Islet precursor cell (in vitro differentiated cells): ENCODE data around the gene MSANTD2.

ENCODE experiments used
- DNase-seq: peaks from one replicate; pipeline ENCODE4 v3.0.0-alpha.2; 2018

Gene MSANTD2

DNA sequence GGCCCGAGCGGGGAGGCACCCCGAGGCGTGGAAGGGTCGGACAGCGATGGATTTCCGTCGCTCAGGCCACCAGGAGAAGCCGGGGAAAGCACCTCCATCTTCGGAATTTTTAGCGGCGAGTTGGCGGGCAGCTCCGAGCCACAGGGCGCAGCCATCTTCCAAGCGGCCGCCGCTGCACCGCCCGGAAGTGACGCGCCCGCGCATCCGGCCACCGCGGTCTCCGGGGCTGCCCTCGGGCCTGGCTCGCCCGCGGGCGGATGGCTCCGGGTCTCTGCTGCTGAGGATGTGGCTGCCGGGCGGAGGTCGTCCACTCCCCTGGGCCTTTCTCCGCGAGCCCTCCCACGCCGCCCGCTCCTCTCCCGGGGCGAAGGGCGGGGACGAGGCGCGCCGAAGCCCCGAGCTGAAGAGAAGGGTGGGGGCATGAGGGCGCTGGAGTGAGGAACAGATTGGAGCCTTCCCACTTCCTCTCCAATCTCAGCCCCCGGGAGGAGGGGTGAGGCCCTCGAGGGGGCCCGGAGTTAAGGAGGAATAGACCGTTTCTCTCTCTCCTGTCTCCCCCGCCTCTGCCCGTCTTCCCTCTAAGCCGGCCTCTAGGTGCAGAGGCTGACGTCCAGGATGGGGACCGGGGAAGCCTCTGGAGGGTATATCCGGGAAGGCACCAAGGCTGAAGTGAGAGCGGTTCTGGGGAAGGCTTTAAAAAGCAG lies at the start of gene MSANTD2:
Gene MSANTD2, minus strand, starts transcription at position 181 of the 704 bp plus-strand sequence. Its CDS starts 26 bp downstream, at position 155.
- DNase-seq = peak; percentile 91

DNA sequence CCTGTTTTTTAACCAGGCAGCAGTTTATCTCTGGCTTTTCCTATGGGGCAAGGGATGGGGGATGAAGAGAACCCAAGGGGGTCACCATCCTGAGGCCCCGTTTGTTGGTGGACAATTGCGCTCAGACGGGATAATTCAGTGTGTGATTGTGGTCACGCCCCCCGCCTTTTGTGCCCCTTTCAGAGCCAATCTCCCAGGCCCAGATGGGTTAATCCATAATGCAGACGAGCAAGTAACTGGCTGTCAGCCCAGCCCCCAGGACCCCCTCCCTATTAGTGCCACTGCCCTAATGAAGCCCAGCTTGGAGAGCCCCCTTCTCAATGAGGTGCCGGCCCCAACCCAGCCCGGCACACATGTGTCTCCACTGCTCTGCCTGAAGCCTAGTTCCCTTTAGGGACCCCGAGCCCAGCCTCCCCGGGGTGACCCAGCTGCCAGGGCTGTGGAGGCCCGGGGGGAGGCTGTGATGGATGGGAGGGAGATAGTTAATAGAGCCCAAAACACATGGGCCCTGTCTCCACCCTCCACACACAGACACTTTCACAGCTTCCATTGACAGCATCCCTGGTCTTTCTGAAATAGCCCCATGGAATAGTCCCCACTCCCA lies 46.0 kb upstream of the MSANTD2 start:
- DNase-seq = no peak

DNA sequence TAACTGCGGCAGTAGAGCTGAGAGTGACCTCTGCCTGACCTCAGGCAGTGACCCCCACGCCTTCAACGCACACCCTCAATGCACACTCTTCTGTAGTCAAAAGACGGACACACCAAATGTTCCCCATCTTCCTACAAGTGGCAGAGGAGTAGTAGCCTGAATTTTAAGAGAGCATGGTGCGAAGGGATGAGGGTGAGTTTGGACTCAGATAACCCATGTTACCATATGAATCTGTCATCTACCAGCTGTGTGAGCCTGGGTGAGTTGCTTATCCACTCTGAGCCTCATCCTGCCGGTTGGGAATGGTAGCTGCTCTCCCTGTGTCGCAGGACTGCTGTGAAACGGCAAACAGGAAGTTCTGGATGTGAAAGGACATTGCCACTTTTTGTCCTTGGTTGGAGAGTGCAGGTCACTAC lies 44.5 kb upstream of the MSANTD2 start:
- no peak for DNase-seq

DNA sequence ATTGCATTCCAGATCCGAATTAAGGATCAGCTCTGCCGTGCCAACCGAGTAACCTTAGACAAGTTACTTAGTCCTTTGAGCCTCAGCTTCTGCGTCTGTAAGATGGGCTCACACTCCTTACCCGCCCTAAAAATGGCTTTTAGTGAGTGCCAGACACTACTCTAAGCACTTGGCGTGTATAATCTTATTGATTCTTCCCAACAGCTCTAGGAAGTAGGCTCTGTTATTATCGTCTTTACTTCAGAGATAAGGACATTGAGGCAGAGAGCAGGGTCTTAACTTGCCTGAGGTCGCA lies 43.4 kb upstream of the MSANTD2 start:
- no peak for DNase-seq

DNA sequence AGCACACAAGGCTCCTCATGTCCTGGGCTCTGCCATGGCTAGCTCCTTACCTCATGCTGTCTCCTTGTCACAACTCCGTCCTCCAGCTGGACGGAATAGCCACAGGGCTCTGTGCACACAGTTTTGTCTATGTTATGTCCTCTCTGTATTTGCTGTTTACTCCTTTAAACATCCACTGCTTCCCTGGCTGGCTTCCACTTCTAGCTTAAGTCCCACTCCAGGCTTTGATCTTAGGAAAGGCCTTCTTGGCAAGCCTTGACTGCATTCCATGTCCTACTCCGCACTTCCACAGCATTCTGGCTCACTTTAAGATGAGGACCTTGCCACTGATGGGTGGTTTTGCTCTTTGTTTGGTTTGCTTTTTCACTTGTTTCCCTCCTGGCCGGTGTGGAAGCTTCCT lies 42.1 kb upstream of the MSANTD2 start:
- no peak for DNase-seq

DNA sequence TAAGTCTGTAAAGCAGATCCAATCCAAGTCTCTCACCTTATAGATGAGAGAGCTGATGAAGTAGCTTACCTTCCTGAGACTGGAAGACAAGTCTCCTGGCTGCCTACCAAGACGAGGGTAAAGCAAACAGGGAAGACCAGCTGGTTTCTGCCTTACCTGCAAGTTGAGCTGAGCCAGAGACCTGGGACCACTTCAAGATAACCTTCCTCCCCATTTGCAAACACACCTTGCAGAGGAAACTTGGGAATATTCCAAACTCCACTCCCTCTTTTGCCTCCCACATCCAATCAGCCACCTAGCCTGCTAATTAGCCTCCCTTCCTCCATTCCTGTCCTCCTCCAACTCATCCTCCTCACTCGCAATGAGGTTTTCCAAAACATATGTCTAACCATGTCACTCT lies 41.6 kb upstream of the MSANTD2 start:
- no peak for DNase-seq

DNA sequence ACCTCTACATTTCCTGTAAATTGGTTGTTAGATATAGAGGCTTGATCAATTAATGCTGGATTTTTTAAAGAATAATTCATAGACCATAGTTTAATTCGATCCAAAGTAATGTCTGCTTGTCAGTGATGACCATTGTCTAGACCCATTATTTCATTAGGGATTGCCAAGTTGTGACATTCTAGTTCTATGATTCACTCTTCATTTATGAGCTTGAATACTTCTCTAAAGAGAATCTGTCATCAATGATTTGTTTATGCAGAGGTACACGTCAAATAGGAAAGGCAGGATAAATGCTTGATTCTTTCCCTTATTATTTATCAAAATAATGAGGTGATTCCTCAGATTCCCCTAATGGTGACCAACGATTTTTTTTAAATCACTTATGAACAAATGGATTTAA lies 41.0 kb upstream of the MSANTD2 start:
- no peak for DNase-seq

DNA sequence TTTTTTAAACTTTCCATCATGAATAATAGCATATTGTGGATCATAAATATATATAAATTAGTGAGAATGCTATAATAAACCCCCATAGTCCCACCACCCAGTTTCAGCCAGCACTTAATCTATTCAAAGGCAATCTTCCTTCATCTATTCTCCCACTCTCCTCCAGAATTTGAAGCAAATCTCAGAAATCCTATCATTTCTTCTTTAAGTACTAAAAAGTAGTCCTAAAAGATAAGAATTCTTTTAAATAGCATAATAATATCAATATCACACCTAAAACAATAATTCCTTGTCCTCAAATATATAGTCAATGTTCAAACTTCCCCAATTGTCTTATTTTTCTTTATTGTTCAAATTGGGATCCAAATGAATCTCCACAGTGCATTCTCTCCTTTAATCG lies 40.5 kb upstream of the MSANTD2 start:
- DNase-seq = no peak

DNA sequence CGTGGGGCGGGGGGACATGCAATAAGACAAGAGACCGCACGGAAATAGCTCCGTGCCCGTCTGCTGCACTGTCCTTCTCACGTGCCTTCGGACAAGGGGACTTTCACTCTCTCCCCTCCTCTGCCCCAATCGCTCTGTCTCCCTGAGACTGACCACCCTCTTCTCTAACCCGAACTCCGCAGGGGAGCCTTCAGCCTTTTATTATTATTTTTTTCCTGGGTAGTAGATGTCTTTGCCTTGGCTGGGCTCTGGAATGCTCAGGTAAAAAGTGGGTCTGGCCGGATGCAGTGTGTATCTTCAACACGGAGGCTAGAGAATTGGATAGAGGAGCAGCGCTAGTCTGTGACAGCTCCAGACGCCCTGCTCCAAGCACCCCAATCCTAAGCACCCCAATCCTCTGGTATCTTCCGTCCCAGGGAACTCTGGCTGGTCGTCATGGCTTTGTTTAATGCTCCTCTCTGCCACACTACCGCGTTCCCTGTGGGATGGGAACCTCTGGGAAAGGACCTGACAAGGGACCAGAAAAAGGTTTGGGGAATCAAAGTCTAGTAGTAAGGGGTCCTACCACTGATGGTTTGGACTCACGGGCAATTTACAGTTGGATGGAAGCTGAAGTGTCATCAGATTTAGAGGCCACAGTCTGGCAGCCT lies 39.9 kb upstream of the MSANTD2 start:
- no peak for DNase-seq

DNA sequence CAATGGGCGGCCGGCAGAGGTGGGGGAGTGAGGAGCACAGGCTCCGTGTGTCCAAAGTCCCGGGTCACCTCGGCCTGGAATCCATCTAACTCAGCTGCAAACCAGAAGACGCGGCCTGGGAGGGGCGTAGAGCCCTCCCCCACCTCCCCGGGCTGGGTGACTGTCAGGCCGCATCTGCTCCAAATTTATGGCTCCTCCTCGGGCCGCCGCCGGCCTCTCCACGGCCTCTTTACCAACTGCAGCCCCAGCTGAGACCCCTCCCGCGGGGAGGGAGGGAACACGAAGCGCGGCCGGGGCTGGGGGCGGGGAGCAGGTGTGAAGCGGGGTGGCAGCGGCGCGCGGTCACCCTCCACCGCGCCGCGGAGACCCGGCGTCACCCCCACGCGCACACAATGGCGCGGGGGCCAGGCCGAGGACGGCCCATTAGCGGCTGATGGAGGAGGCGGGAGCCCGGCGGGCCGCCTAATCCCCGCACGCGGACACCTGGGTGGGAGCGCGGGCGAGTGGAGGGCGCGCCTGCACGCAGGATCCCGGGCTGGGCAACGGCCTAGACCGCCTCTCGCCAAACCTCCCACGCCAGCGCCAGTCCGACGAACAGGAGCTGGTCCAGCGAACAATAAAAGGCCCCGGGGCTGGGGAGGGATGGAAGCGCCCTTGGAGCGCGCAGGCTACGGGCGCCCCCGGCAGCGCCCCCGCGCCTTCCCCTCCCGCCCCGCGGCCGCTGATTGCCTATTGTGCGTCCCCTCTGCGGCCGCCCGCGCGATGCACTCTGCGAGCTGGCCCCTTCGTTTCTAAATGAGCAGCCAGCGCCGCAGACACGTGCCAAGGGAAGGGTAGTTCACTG lies 39.1 kb upstream of the MSANTD2 start:
- DNase-seq = peak; percentile 66

DNA sequence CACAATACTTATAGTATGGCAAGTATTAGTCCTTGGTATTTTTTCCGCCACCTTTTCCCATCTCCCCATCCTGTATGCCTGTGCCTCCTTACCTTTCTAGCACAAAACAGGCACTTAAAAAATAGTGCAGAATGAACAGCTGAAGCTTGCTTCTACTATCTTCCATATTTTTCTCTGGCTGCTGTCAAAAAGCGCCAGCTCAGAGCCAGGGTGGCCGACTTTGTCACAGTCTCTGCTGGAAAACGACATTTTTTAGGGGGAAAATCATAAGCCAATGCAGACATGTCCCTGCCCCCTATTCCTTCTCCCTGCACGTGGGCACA lies 38.6 kb upstream of the MSANTD2 start:
- no peak for DNase-seq

DNA sequence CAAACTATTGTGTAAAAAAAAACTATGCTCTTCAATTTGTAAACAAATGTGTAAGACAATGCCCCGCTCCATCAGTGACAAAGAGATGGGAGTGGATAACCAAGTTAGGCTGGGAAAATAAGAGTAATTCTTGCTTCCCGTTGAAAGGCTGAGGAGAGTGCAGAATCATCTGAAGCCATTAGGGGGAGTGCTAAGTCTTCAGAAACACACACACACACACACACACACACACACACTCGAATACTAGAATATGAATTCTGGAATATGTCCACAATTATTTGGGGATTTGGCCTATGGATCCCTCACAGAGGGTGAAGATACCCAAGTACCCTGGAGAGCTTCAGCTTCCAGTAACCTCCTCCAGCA lies 37.3 kb upstream of the MSANTD2 start:
- peak; percentile 69 for DNase-seq

DNA sequence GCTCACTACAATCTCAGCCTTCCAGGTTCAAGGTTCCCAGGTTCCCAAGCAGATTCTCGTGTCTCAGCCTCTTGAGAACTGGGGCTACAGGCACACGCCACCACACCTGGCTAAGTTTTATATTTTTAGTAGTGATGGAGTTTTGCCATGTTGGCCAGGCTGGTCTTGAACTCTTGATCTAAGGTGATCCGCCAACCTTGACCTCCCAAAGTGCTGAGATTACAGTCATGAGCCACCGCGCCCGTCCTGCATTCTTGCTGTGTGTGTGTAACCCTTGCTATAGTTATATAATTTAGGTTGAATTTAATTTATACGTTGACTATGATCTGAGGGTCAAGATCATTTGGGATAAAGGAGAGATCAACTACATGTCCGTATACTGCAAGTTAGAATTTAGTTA lies 35.7 kb upstream of the MSANTD2 start:
- DNase-seq = no peak

DNA sequence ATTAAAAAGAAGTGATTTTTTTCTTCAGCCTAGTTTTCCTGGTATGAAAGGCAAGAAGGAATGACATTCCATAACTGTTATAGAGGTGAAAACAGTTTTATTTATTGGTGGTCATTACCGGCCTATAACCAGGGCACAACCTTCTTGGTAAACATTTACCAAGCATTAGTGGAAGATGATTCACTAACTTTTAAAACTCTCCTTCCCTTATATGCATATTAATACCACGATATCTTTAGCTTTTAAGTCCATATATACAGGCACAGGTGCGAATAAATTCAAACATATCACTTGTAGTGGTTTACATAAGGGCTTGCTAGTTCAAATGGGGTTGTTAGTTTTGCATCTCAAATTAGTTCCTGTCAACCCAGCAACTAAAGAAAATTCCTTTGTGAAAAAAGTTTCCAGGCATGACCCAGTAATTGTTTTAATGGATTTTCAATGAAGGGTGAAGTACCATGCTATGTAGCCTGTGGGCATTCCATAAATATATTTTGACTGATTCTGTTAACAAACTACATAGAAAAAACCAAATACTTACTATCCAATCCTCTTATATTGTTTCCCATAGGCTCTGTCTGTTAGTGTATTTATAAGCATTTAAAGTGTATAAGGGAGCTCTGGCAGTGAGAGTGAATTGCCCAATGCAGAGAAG lies 34.4 kb upstream of the MSANTD2 start:
- no peak for DNase-seq

DNA sequence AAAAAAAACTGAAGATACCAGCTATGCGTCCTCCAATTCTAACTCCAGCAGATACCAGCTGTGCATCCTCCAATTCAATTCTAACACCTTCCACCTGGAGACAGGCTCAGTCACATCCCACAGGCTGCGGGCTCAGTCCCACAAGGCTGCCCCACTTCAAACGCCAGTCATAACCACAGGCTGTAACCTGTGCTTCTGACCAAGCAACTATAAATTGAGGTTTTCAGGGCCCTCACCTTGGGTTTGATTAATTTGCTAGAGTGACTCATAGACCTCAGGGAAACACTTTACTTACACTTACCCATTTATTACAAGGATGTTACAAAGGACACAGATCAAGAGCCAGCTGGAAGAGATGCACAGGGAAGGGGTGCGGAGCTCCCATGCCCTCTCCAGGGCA lies 32.4 kb upstream of the MSANTD2 start:
- DNase-seq = no peak

DNA sequence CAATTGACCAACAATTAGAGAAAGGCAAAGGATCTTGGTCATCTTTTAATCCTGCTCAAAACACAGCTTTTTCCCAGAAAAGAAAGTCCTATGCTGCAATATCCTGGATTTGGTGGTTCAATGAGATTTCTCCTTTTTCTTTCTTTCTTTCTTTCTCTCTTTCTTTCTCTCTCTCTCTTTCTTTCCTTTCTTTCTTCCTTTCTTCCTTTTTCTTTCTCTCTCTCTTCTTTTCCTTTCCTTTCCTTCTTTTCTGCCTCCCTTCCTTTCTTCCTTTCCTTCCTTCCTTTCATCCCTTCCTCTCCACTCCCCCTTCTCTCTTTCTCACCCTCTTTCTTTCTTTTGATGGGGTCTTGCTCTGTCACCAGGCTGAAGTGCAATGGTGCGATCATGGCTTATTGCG lies 31.7 kb upstream of the MSANTD2 start:
- DNase-seq = no peak

DNA sequence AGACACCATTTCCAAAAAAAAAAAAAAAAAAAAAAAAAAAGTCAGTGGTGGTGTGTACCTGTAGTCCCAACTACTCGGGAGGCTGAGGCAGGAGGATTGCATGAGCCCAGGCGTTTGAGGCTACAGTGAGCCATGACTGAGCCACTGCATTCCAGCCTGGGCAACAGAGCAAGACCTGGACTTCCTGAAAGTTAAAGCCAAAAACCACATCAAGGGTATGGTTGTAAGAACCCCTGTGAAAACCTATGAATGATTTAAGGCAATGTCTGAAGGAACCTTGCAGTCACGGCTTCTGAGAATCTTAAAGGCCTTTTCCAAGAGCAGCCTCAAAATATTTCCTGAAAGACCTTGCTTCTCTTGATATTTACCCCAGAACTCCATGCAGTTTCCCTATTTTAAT lies 30.5 kb upstream of the MSANTD2 start:
- DNase-seq = no peak

DNA sequence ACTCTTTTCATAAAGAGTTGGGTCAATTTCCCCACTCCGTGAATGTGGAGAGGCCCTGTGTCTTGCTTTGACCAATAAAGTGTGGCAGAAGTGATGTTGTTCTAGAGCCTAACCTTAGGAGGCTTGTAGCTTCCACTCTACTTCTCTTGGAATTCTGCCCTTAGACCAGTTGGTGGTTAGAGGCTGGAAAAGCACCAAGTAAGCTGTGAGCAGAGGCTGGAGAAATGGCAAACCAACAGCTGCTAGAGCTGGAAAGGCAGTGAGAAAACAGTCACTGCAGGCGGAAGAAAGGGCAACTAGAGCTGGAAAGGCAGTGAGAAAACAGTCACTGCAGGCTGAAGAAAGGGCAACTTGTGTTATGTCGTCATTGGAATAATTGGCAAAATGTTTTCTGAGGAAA lies 29.8 kb upstream of the MSANTD2 start:
- DNase-seq = no peak

DNA sequence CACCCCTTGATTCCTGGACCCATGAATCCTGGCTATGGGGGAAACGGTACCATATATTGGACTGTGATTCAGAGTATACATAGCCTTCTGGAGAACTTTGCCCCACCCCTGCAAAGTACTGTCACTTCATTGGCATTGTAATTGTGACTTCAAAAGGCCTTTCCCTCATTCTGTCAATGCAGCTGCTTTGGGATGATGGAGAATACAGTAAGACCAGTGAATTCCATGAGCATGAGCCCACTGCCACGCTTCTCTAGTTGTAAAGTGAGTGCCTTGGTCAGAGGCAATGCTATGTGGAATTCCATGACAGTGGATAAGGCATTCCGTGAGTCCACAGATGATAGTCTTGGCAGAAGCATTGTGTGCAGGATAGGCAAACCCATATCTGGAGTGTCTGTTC lies 25.7 kb upstream of the MSANTD2 start:
- no peak for DNase-seq

DNA sequence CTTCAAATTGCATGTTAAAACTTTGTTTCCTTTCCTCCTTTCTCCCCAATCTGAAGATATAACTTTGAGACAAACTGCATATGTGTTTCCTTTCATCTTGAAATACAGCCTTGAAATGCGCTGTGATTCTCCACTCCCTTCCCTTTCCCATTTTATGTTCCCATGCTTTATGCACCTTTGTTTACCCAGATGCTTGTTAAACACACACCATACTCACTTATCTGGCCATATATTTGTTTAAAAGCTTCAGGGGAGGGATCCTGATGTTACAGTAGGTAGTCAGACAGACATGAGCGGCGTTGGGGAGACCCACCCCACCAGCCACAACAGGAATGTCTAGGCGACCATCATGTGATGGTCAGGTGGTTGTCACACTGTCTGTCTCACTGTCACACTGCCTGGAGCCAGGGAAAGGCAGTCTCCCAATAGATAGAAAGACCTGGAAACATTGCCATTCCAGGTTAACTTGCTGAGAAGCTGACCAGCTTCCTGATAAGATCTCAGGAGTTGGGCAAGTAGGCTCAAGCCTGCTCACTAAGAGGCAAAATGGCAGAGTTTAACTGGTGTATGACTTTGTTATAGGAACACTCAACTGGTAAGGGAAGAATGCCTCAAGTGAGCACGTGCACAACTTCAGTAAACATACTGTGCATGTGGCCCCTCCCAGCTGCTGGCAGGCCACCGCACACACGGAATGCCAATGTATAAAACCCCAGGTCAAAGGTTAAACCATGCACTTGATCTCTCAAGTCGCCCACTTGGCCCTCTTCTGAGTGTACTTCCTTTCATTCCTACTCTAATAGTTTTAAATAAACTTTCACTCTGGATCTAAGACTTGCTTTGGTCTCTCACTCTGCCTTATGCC lies 23.5 kb upstream of the MSANTD2 start:
- DNase-seq = peak; percentile 11

DNA sequence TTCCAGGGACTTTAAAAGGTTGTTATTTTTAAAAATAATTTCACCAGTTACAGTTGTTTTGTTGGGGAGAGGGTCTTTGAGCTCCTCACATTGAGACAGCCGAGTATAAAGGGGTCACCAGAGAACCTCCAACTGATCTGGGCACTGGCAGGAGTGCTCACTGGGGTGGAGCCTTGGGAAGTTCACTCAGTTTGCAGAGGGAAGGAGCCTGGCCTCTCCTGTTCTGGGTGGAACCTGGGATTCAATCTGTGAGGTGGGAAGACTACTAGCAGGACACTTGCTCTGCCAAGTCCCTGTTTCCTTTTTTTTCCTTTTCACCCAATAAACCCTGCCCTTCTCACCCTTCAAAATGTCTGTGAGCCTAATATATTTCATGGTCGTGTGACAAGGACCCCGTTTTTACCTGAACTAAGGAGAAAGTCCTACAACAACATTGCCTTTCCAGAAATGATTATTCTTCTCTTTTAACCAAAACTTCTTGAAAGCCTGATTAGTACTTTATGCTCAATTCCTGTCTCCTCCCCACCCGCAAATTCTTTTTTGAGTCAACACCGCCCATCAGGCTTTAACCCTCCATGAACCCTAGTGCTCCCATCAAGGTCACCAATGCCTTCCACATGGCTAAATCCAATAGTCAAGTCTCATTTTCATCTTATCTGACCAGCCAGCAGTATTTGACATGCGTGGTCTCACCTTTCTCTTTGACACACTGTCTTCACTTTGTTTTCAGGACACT lies 22.0 kb upstream of the MSANTD2 start:
- DNase-seq = no peak

DNA sequence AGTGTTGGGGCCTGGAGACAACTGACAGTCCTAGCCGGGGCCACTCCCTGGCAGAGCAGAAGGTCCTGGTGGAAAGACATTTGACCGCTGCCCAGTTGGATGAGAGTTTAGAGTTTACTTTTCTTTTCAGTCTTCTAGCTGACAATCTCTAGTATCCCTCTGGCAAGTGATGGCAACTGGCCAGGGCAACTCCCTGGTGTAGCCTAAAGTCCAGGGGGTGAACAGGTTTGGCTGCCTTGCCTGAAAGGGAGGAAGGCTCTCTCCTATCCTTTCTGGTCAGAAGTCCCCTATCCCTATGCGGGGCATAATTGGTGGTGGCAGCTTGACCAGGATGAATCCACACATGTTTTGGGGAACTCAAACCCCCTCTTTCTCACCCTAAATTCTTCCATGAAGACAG lies 16.8 kb upstream of the MSANTD2 start:
- no peak for DNase-seq
